NCI-H2196 treated with DMSO at 0.1 percent for 48 hours (cell line): ENCODE measurements around the gene TTF2.
A peak's percentile ranks its signal among the peaks of the same experiment; 100 is the strongest.

ENCODE experiments used
- DNase-seq: peaks from one replicate; lab custom pipeline; 2025; ENCODE audit not compliant: unreplicated experiment; lab: John Stamatoyannopoulos, UW

Gene TTF2

DNA sequence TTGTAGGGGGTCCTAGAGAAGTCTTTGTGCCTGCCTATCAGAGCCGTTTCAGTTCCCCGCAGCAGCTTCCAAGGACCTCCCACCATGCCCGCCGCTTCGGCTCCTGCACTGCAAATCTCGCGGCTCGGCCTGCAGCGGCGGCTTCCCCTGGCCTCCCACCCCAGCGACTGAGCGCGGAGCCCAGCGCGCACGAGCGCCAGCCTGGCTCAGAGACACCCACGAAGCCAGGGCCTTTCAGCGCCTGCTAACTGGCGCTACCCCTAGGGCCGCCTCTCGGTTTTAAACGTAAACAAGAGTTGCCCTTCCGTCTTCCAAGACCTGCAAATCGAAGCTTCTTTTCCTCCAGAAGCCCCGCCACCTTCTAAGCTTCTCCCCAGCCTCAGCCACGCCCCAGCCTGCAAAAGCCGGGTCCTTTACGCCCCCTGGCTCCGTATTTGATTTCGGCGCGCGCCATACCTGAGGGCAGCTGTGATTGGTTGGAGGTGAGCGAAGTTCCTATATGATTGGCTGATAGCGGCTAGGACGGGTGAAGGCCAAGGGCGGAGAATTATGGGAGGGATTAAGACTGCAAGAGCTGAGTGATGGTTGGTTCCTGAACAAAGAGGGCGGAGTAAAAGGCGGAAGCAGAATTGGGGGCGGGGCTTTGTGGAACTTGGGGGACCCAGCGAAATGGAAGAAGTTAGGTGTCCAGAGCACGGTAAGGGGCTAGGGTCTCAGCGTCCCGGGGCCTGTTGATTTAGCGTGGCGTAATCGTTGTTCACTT lies at the start of gene TTF2:
Gene TTF2, plus strand, starts transcription at position 649 of the 763 bp plus-strand sequence. Its CDS starts 21 bp downstream, at position 670.
- peak; percentile 99 for DNase-seq

DNA sequence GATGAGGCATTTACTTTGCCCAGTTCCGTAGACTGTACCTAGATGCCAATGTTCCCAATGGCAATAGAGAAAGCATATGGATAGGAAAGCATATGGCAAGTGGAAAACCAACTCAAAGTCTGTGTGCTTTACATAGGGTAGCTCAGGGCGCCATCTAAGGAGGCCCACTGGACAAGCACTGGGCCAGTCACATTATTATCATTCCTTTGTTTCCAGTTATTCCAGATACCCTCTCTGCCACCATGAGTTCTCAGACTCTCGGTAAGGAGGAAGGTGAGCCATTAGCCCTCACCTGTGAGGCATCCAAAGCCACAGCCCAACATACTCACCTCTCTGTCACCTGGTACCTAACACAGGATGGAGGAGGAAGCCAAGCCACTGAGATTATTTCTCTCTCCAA lies 48.8 kb upstream of the TTF2 start:
- DNase-seq = no peak

DNA sequence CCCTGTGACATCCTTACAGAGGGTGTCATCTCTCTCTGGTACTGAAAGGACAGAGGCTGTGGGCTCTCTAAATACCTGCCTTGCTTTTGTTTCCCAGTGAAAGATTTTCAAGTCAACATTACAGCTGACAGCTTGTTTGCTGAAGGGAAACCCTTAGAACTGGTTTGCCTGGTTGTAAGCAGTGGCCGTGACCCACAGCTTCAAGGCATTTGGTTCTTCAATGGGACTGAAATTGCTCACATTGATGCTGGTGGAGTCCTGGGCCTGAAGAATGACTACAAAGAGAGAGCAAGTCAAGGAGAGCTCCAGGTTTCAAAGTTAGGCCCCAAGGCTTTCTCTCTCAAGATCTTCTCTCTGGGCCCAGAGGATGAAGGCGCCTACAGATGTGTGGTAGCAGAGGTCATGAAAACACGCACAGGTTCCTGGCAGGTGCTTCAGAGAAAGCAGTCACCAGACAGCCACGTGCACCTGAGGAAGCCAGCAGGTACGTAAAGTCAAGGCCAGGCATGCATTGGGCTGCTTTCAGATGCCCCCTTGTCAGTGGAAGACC lies 46.7 kb upstream of the TTF2 start:
- DNase-seq = no peak

- no peak for DNase-seq
Observed at GRCh38 chr1:117014209-117014608, 45.9 kb upstream of the TTF2 start.

DNA sequence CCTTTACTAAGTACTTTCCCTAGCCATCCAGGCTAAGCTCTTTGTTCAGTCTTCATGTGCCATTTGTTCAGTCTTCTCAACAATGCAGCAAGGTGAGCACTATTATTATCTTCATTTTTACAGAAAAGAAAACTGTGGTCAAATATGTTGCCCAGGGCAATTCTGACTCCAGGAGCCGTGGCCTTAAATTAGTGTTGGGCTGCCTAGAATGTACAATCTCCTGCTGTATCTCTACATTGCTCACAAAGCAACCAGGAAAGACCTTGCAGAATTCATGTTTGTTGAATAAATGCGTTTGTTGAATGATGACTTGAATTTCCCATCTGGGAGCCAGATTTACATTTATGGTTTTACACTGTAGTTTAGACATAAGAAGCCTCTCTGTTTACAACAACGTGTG lies 44.4 kb upstream of the TTF2 start:
- no peak for DNase-seq

DNA sequence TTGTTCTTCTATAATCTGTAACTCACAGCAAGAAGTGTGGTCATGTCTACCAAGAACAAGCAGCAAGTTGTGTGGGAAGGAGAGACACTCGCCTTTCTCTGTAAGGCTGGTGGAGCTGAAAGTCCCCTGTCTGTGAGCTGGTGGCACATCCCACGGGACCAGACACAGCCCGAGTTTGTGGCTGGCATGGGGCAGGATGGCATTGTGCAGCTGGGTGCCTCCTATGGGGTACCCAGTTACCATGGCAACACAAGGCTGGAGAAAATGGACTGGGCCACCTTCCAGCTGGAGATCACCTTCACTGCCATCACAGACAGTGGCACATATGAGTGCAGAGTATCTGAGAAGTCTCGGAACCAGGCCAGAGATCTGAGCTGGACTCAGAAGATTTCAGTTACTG lies 43.1 kb upstream of the TTF2 start:
- DNase-seq = no peak

DNA sequence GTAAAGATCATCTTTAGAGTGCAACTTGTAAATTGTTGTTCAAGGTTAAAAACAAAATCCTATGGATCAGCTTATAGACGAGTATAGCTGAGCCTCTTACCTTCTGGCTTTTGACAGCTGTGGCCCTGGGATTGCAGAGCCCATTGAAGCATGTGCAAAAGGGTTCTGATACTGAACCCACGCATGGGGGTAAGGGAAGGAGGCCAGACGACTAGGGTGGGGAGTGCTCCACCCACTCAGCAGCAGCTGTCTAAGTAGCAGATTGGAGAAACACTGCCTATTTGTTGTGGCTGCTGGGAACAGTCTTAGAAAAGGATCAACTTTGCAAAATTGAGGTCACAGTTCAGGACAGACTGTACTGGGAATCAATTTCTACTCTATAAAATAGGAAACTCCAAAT lies 42.5 kb upstream of the TTF2 start:
- no peak for DNase-seq

DNA sequence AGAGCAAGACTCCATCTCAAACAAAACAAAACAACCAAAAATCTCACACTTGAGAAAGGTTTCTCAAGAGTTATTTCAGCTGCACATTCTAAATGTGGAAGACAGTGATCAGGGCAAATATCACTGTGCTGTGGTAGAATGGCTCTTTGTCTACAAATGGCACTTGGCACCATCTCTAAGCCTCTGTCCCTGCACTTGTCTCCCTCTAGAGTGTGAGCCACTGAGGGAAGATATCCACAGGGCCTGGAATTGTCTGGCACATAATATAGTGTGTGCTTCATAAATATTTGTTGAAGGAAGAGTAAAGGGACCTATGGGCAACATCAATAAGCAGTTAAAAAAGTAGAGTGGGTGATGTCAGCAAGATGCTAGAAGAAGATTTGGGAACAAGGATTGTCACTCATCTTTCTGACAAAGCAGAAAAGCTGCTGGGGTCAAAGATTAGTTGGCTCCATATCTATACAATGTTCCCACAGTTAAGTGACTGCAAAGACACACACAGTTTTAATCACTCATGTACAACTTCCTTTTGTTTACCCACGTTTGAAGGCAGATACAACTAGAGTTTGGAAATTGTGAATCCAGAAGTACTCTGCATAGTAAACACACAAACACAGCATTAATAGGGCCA lies 39.5 kb upstream of the TTF2 start:
- no peak for DNase-seq

GRCh38 chr1:117022114-117022513 lies 38.0 kb upstream of the TTF2 start:
- no peak for DNase-seq

DNA sequence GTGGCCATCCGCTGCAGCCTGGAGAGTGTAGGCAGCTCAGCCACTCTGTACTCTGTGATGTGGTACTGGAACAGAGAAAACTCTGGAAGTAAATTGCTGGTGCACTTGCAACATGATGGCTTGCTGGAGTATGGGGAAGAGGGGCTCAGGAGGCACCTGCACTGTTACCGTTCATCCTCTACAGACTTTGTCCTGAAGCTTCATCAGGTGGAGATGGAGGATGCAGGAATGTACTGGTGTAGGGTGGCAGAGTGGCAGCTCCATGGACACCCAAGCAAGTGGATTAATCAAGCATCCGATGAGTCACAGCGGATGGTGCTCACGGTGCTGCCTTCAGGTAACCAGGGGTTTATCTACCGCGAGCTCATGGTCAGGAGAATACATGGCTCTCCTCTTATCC lies 34.6 kb upstream of the TTF2 start:
- no peak for DNase-seq

DNA sequence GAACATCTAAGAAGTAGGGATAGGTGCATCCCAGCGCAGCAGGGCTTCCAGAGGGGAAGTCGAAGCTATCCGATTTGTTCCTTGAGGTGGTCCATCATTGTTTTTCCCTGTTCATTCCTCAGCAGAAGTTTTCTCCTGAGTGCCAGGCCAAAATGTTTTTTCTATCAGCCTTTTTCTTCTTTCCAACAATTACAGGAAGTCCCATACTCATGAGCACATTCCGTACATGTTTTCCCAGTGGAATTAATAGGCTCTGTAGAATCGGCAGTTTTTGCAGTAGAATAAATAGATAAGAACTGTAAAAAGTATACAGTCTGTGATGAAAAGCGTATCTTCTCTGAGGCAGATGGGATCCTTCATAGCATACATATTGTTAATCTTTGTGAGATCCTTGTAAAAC lies 33.8 kb upstream of the TTF2 start:
- no peak for DNase-seq

GRCh38 chr1:117029685-117030084 lies 30.4 kb upstream of the TTF2 start:
- no peak for DNase-seq

DNA sequence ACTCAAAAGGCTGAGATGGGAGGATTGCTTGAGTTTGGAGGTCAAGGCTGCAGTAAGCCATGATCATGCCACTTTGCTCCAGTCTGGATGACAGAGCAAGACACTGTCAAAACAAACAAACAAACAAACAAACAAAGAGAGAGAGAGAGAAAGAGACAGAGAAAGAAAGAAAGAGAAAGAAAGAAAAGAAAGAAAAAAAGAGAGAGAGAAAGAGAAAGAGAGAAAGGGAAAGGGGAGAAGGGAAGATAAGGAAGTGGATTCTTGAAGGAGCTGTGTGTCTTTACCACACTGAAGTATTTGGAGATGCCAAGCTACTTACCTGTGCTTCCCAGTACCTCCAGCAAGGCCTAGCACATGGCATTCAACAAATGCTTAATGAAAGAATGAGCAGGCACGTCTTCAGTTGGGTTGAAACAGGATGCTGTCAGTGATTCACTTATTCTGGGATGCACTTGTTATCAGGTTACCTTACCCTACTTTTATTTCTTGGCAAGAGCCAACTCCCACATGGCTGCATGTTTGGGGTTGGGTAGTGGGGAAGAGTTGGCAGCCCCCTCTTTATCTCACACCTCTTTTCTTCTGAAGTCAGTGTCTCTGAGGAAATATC lies 29.8 kb upstream of the TTF2 start:
- DNase-seq = no peak

DNA sequence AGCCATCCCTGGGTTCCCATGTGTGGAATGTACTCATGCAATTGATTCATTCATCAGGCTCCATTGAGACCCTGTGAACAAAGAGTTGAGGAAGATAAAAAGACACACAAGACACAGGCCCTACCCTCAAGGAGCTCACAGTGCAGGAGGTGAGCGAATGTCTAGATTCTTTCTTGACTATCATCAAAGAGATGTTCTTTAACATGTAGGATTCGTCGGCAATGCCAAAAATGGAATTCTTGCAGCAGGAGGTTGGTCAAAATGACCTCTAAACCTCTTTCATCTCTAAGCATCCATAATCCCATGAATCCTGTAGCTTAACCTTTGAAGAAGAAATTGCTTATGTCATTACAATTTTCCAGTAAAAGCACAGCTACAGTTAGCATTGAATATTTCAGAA lies 27.9 kb upstream of the TTF2 start:
- DNase-seq = no peak

DNA sequence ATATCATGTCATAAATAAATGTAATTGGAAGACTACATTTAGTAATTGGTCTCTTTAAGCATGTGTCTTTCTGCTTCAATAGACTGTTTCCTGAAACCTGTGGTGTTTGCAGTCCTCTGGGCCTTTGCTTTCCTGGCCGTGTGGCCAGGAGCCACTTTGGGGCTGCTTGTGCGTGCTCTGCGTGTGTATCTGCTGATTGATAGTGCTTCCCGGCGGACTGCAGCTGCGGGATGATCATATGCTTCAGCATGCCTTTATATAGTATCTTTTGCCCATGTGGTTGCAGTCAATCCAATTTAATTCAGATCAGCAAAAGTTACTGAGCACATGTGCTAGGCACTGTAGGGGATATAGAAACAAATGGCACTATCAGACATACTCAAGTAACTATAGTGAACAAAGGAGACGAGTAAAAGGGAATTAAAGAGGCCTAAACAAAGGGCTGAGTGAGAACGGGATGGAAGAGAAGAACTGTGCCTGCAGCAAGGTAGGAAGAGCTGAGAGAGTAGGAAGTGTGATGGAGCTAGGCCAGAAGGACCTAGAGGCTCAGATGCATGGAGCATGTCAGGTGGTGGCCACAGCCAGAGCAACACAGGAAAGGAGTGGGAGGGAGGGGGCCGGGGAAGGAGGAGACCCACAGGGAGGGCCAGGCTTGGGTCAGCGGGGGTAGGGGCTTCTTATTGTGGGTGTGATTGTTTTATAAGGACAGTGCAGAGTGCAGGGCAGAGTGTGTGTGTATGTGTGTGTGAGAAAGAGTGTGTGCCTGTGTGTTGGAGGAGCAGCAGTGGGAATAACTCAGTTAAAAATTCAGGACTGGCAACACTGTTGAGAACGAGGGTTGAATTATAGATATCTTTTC lies 27.2 kb upstream of the TTF2 start:
- DNase-seq = no peak

GRCh38 chr1:117033772-117034171 lies 26.4 kb upstream of the TTF2 start:
- no peak for DNase-seq

DNA sequence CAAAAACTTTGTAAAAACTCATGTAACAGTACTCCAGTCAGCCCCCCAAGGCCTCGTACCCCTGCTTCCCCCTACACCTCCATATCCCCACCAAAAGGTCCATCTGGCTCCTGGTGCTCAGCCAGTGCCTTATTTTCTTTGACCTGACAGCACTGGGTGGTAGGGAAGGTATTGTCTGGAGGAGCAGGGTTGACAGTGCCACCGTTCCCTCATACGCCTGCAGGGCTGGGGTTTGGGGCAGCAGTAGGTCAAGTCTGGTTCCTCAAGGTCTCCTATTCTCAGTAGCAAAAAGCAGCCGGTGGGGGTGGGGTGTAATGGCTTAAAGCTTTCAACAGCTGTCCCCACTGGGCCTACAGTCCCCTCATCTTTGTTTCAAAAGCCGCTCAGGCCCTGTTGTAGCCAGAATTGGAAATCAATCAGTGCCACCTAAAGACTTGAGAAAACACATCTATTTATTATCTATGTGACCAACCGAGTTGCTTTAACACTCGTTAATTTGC lies 25.3 kb upstream of the TTF2 start:
- DNase-seq = no peak

DNA sequence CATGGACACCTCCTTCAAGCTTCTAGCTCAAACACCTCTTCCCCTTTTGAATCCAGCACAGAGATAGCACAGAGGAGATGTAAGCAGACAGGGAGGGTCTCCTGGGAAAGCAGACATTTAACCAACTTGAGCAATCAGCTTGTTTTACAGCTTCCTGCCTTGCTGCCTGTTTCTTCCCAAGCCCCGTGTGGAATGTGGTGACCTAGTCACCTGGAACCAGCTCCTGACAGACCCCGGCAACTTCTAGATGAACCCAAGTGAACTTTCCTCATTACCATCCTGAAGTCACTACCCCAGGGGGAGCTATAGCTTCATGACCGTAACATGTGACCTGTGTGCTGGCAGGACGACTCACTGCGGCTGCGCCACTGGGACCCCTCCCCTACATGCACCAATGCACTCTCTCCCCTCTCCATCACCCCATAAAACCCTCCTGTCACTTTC lies 24.1 kb upstream of the TTF2 start:
- no peak for DNase-seq

DNA sequence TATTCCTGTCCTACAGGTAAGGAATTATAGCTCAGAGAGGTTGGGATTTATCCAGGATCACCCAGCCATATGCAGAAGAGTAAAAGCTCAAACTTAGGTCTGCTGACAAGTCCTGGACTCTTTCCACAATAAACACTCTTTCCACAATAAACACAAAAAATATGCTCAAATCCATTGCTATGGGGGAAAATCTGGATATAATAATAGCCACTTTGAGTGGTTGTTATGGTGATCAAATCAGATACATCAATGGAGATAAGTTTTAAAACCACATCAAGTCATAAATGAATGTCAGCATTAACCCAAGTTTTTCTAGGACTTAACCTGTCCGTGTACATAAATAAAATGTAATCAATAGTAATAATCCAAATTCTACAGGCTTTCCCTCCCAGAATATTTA lies 22.3 kb upstream of the TTF2 start:
- DNase-seq = no peak

- no peak for DNase-seq
Observed at GRCh38 chr1:117038236-117038635, 21.9 kb upstream of the TTF2 start.

DNA sequence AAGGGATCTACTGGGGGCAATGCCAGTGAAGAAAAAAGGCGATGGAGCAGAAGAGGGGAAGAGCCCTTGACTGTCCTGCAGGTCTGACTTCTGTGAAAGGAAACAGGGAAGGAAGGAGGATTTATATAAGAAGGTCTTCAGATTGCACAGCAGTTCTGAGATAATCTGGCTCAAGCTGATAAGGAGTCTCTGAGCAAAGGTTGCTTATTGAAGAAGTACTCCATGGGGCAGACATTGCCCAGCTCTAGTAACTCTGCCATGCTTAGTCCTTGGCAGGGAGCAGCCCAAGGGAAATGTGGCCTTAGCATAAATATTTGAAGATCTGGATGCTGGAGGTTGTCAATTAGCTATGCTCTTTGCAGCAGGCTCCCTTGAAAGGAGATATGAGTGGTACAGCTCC lies 15.9 kb upstream of the TTF2 start:
- DNase-seq = no peak
